GM12892 (cell line): ENCODE results near the gene SETD1A.
"Not testable (repeated sequence)": the region's sequence is repeated elsewhere in the genome, so short reads cannot be mapped to it uniquely, and the experiment has no call there.

Experiments
- DNase-seq: peaks from one replicate; pipeline ENCODE4 v3.0.0; 2011; ENCODE audit not compliant: insufficient read length
- FAIRE-seq: peaks from 2 replicates; lab custom pipeline; 2011; peaks lifted over from hg19 to GRCh38; lab: Jason Lieb, UNC
- POLR2A ChIP-seq: IDR thresholded peaks from 2 replicates; pipeline ENCODE4 v1.6.1; 2011; ENCODE audit warnings: low read depth, low read length, control low read depth
- POLR2AphosphoS5 ChIP-seq: IDR thresholded peaks from 2 replicates; pipeline ENCODE4 v1.6.1; 2011; ENCODE audit warnings: low read depth, low read length, control low read depth
- TAF1 ChIP-seq: IDR thresholded peaks from 2 replicates; pipeline ENCODE4 v1.6.1; 2011; ENCODE audit warnings: low read depth, mild to moderate bottlenecking, control low read depth, low read length, borderline replicate concordance

Gene SETD1A

DNA sequence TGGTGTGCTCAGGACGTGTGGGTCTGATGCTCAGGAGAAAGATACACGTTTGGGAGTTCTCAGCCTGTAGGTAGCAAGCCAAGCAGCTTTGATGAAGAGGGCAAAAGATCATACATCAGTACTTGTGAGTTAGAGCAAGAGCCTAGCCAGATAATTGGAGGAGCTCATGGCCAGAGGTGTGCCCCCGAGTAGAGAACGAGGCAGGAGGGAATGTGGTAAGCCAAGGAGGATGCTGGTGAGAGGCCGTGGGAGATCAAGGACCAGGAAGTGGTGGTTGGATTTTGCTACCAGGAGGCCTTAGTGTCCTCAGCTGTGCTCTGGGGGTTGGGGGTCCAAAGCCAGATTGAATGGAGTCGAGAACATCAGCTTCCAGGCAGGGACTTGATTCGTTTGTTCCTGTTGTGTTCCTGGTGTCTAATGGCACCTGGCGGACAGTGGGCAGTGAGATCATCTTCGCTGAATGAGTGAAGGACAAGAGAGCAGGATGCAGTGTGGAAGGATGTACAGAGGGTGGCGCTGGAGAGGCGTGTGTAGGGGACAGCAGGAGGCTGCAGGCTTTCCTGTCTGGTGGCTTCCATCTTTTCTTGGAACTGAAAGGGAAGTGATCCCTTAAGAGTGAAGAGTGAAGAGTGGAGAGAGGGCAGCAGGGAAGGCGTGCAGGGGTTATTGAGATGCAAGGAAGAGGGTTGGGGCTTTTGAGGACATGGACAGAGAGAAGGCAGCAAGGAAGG, 22.6 kb upstream of the SETD1A start:
- no peak for FAIRE-seq
- DNase-seq = no peak
- TF ChIP-seq POLR2A = no peak
- no peak for TF ChIP-seq TAF1
- no peak for TF ChIP-seq POLR2AphosphoS5

DNA sequence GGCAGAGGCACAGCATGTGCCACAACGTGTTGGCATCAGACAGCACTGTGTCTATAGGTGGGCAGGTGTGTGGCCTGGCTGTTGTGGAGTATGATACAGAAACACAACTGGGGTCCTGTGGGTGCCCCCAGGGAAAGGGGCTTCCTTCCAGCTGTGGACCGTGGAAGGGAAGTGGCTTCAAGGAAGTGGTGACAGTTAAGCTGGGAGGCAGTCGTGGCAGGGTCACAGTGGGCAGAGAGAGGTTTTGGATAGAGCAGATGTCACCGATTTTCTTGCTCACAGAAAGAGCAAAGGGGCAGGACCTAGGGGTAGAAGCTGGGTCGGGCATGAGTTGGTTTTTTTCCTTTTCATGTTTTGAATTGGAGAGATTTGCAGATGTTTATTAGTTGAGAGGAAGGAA, 19.9 kb upstream of the SETD1A start:
- no peak for FAIRE-seq
- no peak for DNase-seq
- TF ChIP-seq POLR2AphosphoS5 (no peak), TAF1 (no peak), POLR2A (no peak)

DNA sequence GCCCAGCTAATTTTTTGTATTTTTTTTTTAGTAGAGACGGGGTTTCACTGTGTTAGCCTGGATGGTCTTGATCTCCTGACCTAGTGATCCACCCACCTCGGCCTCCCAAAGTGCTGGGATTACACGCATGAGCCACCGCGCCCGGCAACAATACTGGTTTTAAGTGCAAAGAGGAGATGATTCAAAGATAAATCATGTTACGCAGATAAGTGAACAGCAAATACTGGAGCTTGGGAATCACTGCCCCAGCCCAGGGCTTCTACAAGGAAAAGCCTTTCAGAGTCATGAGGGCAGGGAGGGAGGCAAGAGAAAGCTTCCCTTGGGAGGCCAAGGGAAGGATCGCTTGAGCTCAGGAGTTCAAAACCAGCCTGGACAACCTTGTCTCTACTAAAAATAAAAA, 18.0 kb upstream of the SETD1A start:
- not testable (repeated sequence) for FAIRE-seq, DNase-seq

DNA sequence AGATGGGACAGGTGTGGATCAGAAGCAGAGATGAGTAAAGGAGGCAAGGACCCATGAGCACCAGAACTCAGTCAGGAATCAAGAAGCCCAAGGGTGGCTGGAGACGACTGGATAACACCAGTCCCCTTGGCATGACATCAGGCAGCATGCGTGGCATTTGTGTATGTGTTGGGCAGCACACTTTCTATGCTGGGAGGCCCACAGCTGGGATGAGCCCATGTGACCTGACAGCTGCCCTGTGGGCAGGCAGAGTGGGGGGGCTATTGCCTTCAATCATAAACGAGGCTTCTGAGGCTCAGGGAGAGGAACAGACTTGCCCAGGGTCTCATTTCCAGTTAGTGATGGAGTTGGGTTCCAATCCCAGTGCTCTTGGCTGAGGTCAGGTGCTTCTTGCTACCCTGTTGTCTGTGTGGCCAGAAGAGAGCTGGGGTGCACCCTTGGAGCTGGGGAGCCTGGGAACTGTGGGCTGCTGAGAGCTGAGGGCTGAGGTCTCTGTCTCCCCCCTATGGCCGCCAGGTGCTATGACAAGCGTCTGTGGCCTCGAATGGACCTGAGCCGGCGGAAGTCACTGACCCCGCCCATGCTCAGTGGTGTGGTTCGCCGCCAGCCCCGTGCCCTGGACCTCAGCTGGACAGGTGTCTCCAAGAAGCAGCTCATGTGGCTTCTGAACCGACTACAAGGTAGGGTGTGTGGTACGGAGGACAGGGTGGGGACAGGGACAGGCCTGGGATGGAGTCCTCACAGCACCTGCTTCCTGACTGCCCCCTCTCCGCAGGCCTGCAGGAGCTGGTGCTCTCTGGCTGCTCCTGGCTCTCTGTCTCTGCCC, 15.7 kb upstream of the SETD1A start:
- peak; percentile 96 for FAIRE-seq
- DNase-seq = peak; percentile 96
- TF ChIP-seq TAF1 (no peak), POLR2AphosphoS5 (no peak), POLR2A (no peak)

DNA sequence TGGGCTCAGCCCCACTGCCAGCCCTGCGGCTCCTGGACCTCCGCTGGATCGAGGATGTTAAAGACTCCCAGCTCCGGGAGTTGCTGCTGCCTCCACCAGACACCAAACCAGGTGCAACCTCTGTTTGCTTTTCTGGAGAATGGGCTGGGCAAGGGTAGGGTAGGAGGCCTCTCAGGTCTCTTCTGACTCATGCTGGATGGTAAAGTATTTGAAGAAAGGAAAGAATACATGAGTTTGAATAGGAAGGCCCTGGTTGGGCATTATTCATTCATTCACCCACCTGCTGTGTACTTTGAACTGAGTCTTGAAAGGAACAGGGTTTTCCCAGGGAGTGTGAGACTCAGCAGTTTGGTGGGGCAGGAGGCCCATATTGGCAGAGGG, 15.1 kb upstream of the SETD1A start:
- DNase-seq = no peak
- TF ChIP-seq TAF1 (no peak), POLR2AphosphoS5 (no peak), POLR2A (no peak)
- FAIRE-seq = no peak

DNA sequence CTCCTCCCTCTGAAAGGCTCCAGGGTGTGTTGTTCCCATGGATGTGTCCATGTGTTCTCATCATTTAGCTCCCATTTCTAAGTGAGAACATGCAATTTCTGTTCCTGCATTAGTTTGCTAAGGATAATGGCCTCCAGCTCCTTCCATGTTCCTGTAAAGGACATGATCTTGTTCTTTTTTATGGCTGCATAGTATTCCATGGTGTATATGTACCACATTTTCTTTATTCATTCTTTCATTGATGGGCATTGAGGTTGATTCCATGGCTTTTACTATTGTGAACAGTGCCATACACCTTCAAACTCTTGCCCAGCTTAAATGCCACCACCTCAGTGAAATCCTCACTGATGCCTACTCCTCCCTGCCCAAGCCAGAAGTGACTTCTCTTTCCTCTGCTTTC, 13.2 kb upstream of the SETD1A start:
- TF ChIP-seq POLR2A = no peak
- no peak for TF ChIP-seq TAF1
- TF ChIP-seq POLR2AphosphoS5 = no peak
- DNase-seq (no peak), FAIRE-seq (no peak)

DNA sequence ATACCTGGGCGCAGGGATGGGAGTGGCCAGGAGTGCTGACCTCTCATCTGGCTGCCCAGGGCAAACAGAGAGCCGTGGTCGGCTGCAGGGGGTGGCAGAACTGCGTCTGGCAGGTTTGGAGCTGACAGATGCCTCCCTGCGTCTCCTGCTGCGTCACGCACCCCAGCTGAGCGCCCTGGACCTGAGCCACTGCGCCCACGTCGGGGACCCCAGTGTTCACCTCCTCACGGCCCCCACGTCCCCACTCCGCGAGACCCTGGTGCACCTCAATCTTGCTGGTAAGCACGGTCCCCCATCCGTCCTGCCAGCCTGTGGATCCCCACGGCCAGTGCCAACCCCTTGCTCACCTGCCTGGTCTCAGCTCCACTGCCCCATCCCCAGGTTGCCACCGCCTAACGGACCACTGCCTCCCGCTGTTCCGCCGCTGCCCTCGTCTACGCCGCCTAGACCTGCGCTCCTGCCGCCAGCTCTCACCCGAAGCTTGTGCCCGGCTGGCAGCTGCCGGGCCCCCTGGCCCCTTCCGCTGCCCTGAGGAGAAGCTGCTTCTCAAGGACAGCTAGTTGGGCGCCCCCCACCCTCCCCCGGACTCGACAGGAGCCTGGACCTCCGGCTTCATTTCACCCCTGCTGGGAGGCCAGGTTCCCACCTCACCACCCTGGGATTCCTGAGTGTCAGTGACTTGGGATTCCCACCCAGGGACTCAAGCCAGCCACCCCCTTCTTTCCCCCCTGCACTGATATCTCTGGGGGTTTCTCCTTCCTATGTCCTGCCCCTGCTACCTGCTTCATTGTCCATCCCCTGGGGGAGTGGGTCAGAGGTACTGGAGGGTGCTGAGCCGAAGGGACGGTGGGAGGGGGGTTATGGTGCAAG, 10.6 kb upstream of the SETD1A start:
- DNase-seq (no peak), FAIRE-seq (no peak)

DNA sequence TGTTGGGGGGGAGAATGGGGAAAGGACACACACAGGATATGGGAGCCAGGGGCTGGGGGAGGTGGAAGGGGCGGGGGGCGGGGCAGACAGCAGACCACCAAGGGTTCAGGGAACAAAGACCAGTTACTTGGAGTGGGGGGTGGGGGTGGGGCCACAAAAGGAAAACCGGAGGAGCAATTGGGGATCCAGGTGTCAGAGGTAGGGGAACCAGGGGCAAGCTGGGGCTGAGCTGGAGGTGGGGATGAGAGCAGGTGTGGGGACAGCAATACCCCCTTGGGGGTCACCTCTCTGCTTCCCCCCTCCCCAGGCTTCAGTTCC, 10.1 kb upstream of the SETD1A start:
- TF ChIP-seq POLR2AphosphoS5 (no peak), POLR2A (no peak), TAF1 (no peak)
- DNase-seq (no peak), FAIRE-seq (no peak)

More for the DNA sequence above, 10.6 kb upstream of the SETD1A start:
- TF ChIP-seq POLR2AphosphoS5 (no peak), TAF1 (no peak), POLR2A (no peak)

DNA sequence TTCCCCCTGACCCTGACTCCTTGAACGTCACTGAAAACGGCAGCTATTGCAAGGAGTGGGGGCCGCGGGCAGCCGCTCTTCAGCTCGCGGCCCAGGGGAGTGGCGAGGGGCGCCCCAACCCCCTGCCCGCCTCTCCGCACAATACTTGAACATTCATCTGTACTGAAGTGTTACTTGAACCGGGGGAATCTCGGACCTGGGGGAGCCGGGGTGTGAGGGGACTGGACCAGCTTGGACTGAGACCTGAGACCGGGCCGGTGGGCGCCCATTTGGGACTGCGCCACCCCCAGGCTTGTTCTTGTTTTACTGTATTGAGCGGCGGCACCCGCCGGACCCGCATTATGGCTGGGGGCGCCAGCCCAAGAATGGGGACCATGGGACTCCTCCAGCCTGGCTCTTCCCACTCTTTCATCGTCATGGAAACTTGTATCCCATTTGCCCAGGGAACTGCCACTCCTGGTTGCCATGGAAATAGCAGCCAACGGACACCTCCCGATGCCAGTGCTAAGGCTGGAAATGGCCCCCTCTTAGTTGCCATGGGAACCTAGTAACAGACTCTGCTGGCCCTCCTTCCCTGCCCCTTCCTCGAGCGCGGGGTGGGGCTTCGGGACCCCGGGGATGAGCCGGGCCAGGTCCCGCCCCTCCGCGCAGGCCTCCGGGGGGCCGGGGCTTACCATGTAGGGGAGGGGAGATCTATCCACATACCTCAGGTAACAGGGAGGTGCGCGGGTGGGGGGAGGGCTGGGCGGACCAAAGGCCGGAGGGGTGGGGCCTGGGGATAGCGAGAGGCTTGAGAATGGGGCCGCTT, 9.5 kb upstream of the SETD1A start:
- no peak for DNase-seq
- TF ChIP-seq POLR2AphosphoS5 (no peak), POLR2A (no peak), TAF1 (no peak)
- FAIRE-seq = no peak

DNA sequence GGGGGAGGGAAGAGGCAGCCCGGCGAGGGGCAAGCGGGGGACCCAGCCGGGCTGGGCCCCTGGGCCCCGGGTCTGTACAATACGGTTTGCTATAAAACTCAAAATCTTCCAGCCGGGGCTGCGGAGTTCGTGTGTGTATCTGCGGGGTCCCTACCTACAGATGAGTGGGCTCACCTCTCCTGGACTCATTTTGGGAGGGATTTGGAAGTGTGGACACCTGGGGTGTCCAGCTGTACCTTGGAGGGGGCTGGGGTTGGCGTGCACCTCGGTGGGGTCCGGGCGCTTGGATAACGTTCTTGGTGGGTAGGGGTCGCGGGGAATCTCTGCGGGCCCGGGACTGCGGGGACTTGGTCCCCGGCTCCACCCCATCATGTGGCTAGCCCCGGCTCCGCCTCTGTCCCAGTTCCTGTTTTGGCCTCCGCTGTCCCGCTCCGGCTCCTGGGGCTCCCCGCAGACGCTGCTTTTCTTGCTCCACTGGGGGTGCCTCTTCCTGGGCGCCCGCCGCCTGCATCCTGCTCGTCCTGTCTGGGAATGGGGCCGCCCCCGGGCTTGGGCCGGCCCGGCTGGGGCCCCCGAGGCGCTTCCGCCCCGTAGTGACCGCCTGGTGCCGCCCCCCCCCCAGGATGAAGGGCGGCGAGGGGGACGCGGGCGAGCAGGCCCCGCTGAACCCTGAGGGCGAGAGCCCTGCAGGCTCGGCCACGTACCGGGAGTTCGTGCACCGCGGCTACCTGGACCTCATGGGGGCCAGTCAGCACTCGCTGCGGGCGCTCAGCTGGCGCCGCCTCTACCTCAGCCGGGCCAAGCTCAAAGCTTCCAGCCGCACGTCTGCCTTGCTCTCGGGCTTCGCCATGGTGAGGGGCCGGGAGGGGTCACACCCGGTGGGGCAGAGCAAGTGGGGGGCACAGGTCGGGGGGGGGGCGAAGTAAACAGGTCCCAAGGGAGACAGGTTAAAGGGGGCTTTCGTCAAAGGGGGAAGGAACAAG, 8.6 kb upstream of the SETD1A start, which contains the start of gene ORAI3:
ORAI3 (plus strand) TSS at position 402 of the 983 bp plus-strand sequence; CDS start at position 624, 222 bp downstream.
- FAIRE-seq (peak; percentile 81), DNase-seq (peak; percentile 83)
- TF ChIP-seq TAF1 (peak; percentile 60; the same call in 1 of the 2 replicates), POLR2AphosphoS5 (peak; percentile 30; the same call in 1 of the 2 replicates), POLR2A (peak; percentile 65; the same call in 1 of the 2 replicates)
